ENCODE measurements around the gene DPYSL3. TPM values are rescaled to one million over a fixed set of nuclear protein-coding genes. Genes with fewer than 3 reads are reported as not detected.

Gene DPYSL3
- total RNA-seq, 1 experiment from 2014 or later: 17.2 TPM

DNA sequence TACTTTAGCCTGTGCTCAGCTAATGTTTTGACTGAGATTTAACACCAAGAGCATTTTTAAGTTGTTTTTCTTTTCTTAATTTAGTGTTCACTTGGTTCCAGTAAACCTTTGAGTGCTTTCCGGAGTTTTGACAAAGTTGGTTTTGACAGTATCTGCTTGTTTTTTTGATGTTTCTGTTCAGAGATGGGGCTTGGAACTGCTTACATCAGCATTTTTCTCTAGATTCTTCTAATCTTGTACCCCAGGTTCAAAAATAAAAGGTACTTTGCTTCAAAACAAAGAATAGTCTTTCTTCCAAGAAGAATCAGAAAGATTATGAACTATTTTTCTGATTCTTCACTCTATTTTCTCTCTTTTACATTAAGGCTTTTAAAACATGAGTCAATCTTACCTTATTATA, 132.2 kb downstream of the DPYSL3 start:
- no peaks in the 10 kb centered on the region for H3K27me3 ChIP-seq (ENCODE audit: insufficient read depth, low read length)
- H3K4me2 ChIP-seq (ENCODE audit: low read length): no peak overlapping the region
- no peak for DNase-seq (ENCODE audit: low read depth, low spot score)
- no peaks in the 10 kb centered on the region for H3K9me2 ChIP-seq (ENCODE audit: insufficient read depth)
- no peak overlapping the region for H3K27ac ChIP-seq (ENCODE audit: low read depth, low read length)
- H3K36me3 ChIP-seq (ENCODE audit: control insufficient read depth in 1 of 2, insufficient read depth in 2 of 2, low read length in 2 of 2): no peaks in the 10 kb centered on the region
- H3K9ac ChIP-seq (ENCODE audit: low read length): no peak overlapping the region
- no peaks in the 10 kb centered on the region for H3K79me2 ChIP-seq (ENCODE audit: insufficient read depth, low read length)
- ChIA-PET RAD21 (ENCODE audit: low non-redundant PET in 1 of 2, low total read pairs in 2 of 2, uncharacterized antibody in 2 of 2, unreplicated experiment in 2 of 2) (no interaction called here), POLR2A (no interaction called here), CTCF (no interaction called here)
- H3K4me1 ChIP-seq (ENCODE audit: control insufficient read depth in 1 of 2, insufficient read depth in 2 of 2, low read length in 2 of 2): peaks cover 0 to 3% of the 10 kb centered on the region in 2 experiments; a peak in 3 of 4 replicates
- no peaks in the 10 kb centered on the region for H3K9me3 ChIP-seq (ENCODE audit: control insufficient read depth in 1 of 2, insufficient read depth in 1 of 2, low read depth in 1 of 2, low read length in 2 of 2)
- no peak overlapping the region for H2AFZ ChIP-seq (ENCODE audit: low read depth, low read length, poor library complexity, severe bottlenecking)
- no peak overlapping the region for H3K4me3 ChIP-seq (replicated peaks in 1 of 2; ENCODE audit: low read depth in 1 of 2, low read length in 2 of 2)
- ATAC-seq: no peak
- no peaks in the 10 kb centered on the region for H4K20me1 ChIP-seq (ENCODE audit: insufficient read depth)
- intact Hi-C loops (cut with micrococcal nuclease): no loop called here
- no TSS peak for BruUV-seq (replicated peaks)
- TF ChIP-seq POLR2A (IDR thresholded peaks at IDR 0.05; ENCODE audit: borderline replicate concordance, extremely low read depth, insufficient read depth, insufficient read length) (no peak), EZH2 (IDR thresholded peaks at IDR 0.05) (no peak), JUND (IDR thresholded peaks at IDR 0.05) (no peak), ELF1 (IDR thresholded peaks at IDR 0.05; ENCODE audit: borderline replicate concordance, low read depth) (no peak), EGR1 (IDR thresholded peaks at IDR 0.05; ENCODE audit: low read depth) (no peak), RAD21 (IDR thresholded peaks at IDR 0.05; ENCODE audit: low read depth) (no peak), SIN3A (IDR thresholded peaks at IDR 0.05; ENCODE audit: low read depth) (no peak)
- TF ChIP-seq, protein P1, sequence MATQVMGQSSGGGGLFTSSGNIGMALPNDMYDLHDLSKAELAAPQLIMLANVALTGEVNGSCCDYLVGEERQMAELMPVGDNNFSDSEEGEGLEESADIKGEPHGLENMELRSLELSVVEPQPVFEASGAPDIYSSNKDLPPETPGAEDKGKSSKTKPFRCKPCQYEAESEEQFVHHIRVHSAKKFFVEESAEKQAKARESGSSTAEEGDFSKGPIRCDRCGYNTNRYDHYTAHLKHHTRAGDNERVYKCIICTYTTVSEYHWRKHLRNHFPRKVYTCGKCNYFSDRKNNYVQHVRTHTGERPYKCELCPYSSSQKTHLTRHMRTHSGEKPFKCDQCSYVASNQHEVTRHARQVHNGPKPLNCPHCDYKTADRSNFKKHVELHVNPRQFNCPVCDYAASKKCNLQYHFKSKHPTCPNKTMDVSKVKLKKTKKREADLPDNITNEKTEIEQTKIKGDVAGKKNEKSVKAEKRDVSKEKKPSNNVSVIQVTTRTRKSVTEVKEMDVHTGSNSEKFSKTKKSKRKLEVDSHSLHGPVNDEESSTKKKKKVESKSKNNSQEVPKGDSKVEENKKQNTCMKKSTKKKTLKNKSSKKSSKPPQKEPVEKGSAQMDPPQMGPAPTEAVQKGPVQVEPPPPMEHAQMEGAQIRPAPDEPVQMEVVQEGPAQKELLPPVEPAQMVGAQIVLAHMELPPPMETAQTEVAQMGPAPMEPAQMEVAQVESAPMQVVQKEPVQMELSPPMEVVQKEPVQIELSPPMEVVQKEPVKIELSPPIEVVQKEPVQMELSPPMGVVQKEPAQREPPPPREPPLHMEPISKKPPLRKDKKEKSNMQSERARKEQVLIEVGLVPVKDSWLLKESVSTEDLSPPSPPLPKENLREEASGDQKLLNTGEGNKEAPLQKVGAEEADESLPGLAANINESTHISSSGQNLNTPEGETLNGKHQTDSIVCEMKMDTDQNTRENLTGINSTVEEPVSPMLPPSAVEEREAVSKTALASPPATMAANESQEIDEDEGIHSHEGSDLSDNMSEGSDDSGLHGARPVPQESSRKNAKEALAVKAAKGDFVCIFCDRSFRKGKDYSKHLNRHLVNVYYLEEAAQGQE (IDR thresholded peaks at IDR 0.05; ENCODE audit: low read depth): no peak

DNA sequence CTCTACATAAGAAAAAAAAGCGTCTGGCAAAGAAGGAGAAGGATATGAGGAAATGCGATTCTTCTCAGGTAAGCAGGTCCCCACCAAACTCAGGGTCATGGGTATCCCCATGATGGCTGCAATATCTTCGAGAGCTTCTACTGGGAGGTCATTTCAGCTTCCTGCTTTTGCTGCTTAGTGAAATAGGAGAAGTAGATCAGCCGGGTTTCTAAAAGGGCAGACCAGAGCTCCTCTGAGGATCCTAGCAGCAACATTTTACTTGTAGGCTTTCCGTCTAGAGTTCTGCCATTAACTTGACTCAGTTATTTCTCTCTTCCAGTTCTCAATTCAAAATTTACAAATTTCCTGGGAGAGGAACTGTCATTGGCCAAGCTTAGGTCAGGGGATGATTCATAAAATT, 134.7 kb downstream of the DPYSL3 start:
- Histone ChIP-seq H3K4me1 (ENCODE audit: control insufficient read depth in 1 of 2, insufficient read depth in 2 of 2, low read length in 2 of 2) (no peaks in the 10 kb centered on the region), H3K27ac (ENCODE audit: low read depth, low read length) (no peak overlapping the region), H3K79me2 (ENCODE audit: insufficient read depth, low read length) (no peaks in the 10 kb centered on the region), H3K4me3 (replicated peaks in 1 of 2; ENCODE audit: low read depth in 1 of 2, low read length in 2 of 2) (no peak overlapping the region), H3K27me3 (ENCODE audit: insufficient read depth, low read length) (no peaks in the 10 kb centered on the region), H3K36me3 (ENCODE audit: control insufficient read depth in 1 of 2, insufficient read depth in 2 of 2, low read length in 2 of 2) (no peaks in the 10 kb centered on the region), H3K9me2 (ENCODE audit: insufficient read depth) (no peaks in the 10 kb centered on the region), H3K9me3 (ENCODE audit: control insufficient read depth in 1 of 2, insufficient read depth in 1 of 2, low read depth in 1 of 2, low read length in 2 of 2) (no peaks in the 10 kb centered on the region), H4K20me1 (ENCODE audit: insufficient read depth) (no peaks in the 10 kb centered on the region), H2AFZ (ENCODE audit: low read depth, low read length, poor library complexity, severe bottlenecking) (no peak overlapping the region), H3K4me2 (ENCODE audit: low read length) (no peak overlapping the region), H3K9ac (ENCODE audit: low read length) (no peak overlapping the region)
- intact Hi-C loops (cut with micrococcal nuclease): no loop called here
- BruUV-seq (replicated peaks): no TSS peak
- ChIA-PET POLR2A (no interaction called here), CTCF (no interaction called here), RAD21 (ENCODE audit: low non-redundant PET in 1 of 2, low total read pairs in 2 of 2, uncharacterized antibody in 2 of 2, unreplicated experiment in 2 of 2) (no interaction called here)
- ATAC-seq (no peak), DNase-seq (ENCODE audit: low read depth, low spot score) (no peak)
- TF ChIP-seq RAD21 (IDR thresholded peaks at IDR 0.05; ENCODE audit: low read depth): no peak
- TF ChIP-seq, protein P1 (IDR thresholded peaks at IDR 0.05; ENCODE audit: low read depth): no peak
- TF ChIP-seq, protein P2, sequence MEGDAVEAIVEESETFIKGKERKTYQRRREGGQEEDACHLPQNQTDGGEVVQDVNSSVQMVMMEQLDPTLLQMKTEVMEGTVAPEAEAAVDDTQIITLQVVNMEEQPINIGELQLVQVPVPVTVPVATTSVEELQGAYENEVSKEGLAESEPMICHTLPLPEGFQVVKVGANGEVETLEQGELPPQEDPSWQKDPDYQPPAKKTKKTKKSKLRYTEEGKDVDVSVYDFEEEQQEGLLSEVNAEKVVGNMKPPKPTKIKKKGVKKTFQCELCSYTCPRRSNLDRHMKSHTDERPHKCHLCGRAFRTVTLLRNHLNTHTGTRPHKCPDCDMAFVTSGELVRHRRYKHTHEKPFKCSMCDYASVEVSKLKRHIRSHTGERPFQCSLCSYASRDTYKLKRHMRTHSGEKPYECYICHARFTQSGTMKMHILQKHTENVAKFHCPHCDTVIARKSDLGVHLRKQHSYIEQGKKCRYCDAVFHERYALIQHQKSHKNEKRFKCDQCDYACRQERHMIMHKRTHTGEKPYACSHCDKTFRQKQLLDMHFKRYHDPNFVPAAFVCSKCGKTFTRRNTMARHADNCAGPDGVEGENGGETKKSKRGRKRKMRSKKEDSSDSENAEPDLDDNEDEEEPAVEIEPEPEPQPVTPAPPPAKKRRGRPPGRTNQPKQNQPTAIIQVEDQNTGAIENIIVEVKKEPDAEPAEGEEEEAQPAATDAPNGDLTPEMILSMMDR (IDR thresholded peaks at IDR 0.05 in 2 of 3, conservative IDR thresholded peaks at IDR 0.05 in 1 of 3; ENCODE audit: borderline replicate concordance in 1 of 3, insufficient read depth in 1 of 3, low read depth in 2 of 3, low read length in 2 of 3): no peak
